GM12875 (cell line): Measurements from ENCODE around the gene ALDH1A3.

Experiments
- H3K4me3 ChIP-seq: one replicate; pipeline ENCODE4 v1.5.1; 2011; ENCODE audit warnings: low read depth, low read length, control low read depth
- CTCF ChIP-seq: IDR thresholded peaks from 2 replicates; pipeline ENCODE4 v1.5.1; 2011; ENCODE audit warnings: low read depth, mild to moderate bottlenecking, control low read depth, inconsistent platforms, low read length, moderate library complexity, borderline replicate concordance; ENCODE audit not compliant: insufficient read depth

ALDH1A3 gene

GRCh38 chr15:100901702-100902435, 22.2 kb downstream of the ALDH1A3 start:
- no peak for TF ChIP-seq CTCF
- H3K4me3 ChIP-seq = no peak overlapping the region

- no peak overlapping the region for H3K4me3 ChIP-seq
- TF ChIP-seq CTCF = no peak
Observed at GRCh38 chr15:100902436-100903167, 23.0 kb downstream of the ALDH1A3 start.

- no peak for TF ChIP-seq CTCF
- no peak overlapping the region for H3K4me3 ChIP-seq
Observed at GRCh38 chr15:100903168-100903554, 23.5 kb downstream of the ALDH1A3 start.

GRCh38 chr15:100905850-100906249, 26.2 kb downstream of the ALDH1A3 start:
- H3K4me3 ChIP-seq = no peak overlapping the region
- no peak for TF ChIP-seq CTCF

- H3K4me3 ChIP-seq = no peak overlapping the region
- no peak for TF ChIP-seq CTCF
Observed at GRCh38 chr15:100908466-100908865, 28.8 kb downstream of the ALDH1A3 start.

GRCh38 chr15:100909565-100909964, 29.9 kb downstream of the ALDH1A3 start:
- no peak overlapping the region for H3K4me3 ChIP-seq
- TF ChIP-seq CTCF = no peak
